K562 (cell line): Measurements from ENCODE around the gene JPT2. TPM values are rescaled to one million over a fixed set of nuclear protein-coding genes. Genes with fewer than 3 reads are reported as not detected.

Experiments
- CBX5 ChIP-seq: IDR thresholded peaks from 2 replicates; pipeline ENCODE4 v1.6.1; 2014; ENCODE audit warnings: low read depth, borderline replicate concordance
- CHAMP1 ChIP-seq: fragments of 450-650 bp; IDR thresholded peaks from 2 replicates; pipeline ENCODE4 v1.6.1; 2016; ENCODE audit warnings: mild to moderate bottlenecking
- GABPA ChIP-seq: fragments of 200-800 bp; sonication (Bioruptor generic); conservative IDR thresholded peaks from 2 replicates; pipeline ENCODE4 v1.6.1; 2016; ENCODE audit warnings: low read depth, missing genetic modification characterization, missing compliant biosample characterization
- GATAD2A ChIP-seq: fragments of 450-650 bp; IDR thresholded peaks from 2 replicates; pipeline ENCODE4 v1.6.1; 2017
- HMBOX1 ChIP-seq: sonication (generic); IDR thresholded peaks from 2 replicates; pipeline ENCODE4 v1.6.1; 2016
- HMGN3 ChIP-seq: IDR thresholded peaks from 2 replicates; pipeline ENCODE4 v1.6.1; 2011; ENCODE audit warnings: borderline replicate concordance, low read depth, mild to moderate bottlenecking, mixed read lengths, low read length; ENCODE audit not compliant: insufficient read length; ENCODE audit errors: extremely low read depth
- IFI16 ChIP-seq: fragments of 250-450 bp; sonication (Bioruptor Pico); IDR thresholded peaks from 2 replicates; pipeline ENCODE4 v2.1.2; 2022; ENCODE audit warnings: mild to moderate bottlenecking, inconsistent platforms
- LCOR ChIP-seq: sonication (generic); formaldehyde crosslinking; IDR thresholded peaks from 2 replicates; pipeline ENCODE4 v1.8.0; 2022; ENCODE audit warnings: mild to moderate bottlenecking, missing genetic modification reagents
- POLR2B ChIP-seq: fragments of 450-650 bp; IDR thresholded peaks from 2 replicates; pipeline ENCODE4 v1.6.1; 2018; ENCODE audit warnings: low read depth; ENCODE audit not compliant: partially characterized antibody
- POLR2G ChIP-seq: fragments of 200-400 bp; formaldehyde crosslinking; IDR thresholded peaks from 2 replicates; pipeline ENCODE4 v1.6.1; 2017; ENCODE audit warnings: low read depth, mild to moderate bottlenecking, antibody characterized with exemption, low read length, moderate library complexity
- RBM14 ChIP-seq: fragments of 200-400 bp; formaldehyde crosslinking; IDR thresholded peaks from 2 replicates; pipeline ENCODE4 v1.6.1; 2018; ENCODE audit warnings: low read depth, mild to moderate bottlenecking, low read length, moderate library complexity, borderline replicate concordance; ENCODE audit not compliant: insufficient read depth
- SIN3A ChIP-seq, 2 experiments: fragments of 150-350 bp in 1 of 2; IDR thresholded peaks; 2 replicates each; pipeline ENCODE4 v1.6.1; 2011 to 2016; ENCODE audit warnings: borderline replicate concordance in 2 of 2, low read depth in 2 of 2, low read length in 2 of 2, mild to moderate bottlenecking in 2 of 2, moderate library complexity in 2 of 2; ENCODE audit not compliant: control insufficient read depth in 1 of 2
- SMARCC2 ChIP-seq: fragments of 450-650 bp; IDR thresholded peaks from 2 replicates; pipeline ENCODE4 v1.6.1; 2017; ENCODE audit warnings: antibody characterized with exemption, moderate library complexity, mild to moderate bottlenecking, low read depth
- TAL1 ChIP-seq: fragments of 450-650 bp; IDR thresholded peaks from 2 replicates; pipeline ENCODE4 v1.6.1; 2016; ENCODE audit warnings: mild to moderate bottlenecking
- VEZF1 ChIP-seq: fragments of 200-800 bp; sonication (Bioruptor generic); IDR thresholded peaks from 2 replicates; pipeline ENCODE4 v1.6.1; 2017; ENCODE audit warnings: missing genetic modification characterization, missing compliant biosample characterization
- ZFPM2 ChIP-seq: fragments of 250-450 bp; sonication (Bioruptor Pico); IDR thresholded peaks from 2 replicates; pipeline ENCODE4 v1.5.1; 2022; ENCODE audit warnings: mild to moderate bottlenecking
- ZNF232 ChIP-seq: sonication (generic); formaldehyde crosslinking; IDR thresholded peaks from 2 replicates; pipeline ENCODE4 v1.8.0; 2022; ENCODE audit warnings: mild to moderate bottlenecking, missing genetic modification reagents
- ZNF24 ChIP-seq: fragments of 450-650 bp; IDR thresholded peaks from 2 replicates; pipeline ENCODE4 v1.6.1; 2016
- ZNF586 ChIP-seq: fragments of 450-650 bp; formaldehyde crosslinking; conservative IDR thresholded peaks from 2 replicates; pipeline ENCODE4 v1.4.0; 2020; ENCODE audit warnings: mild to moderate bottlenecking, moderate library complexity
- ZNF699 ChIP-seq: fragments of 250-450 bp; sonication (Bioruptor Pico); IDR thresholded peaks from 2 replicates; pipeline ENCODE4 v1.8.0; 2021; ENCODE audit warnings: mild to moderate bottlenecking, moderate library complexity; ENCODE audit not compliant: insufficient replicate concordance
- ZNF76 ChIP-seq: fragments of 250-450 bp; sonication (Bioruptor Pico); IDR thresholded peaks from 2 replicates; pipeline ENCODE4 v1.4.0; 2020; ENCODE audit warnings: mild to moderate bottlenecking, moderate library complexity, borderline replicate concordance
- ZNF79 ChIP-seq: fragments of 250-450 bp; sonication (Bioruptor Pico); IDR thresholded peaks from 2 replicates; pipeline ENCODE4 v1.4.0; 2020; ENCODE audit warnings: low read depth, mild to moderate bottlenecking, moderate library complexity
- polyA plus RNA-seq, 8 experiments: library from polyadenylated mRNA; depleted of rRNA in 4 of 8; stranded (reverse) in 5 of 8; unstranded in 3 of 8; fragments of >200 nt; fragmentation: Nextera tagmentation in 2 of 8; fragmentation: Illumina TruSeq in 1 of 8; extraction: Ambion mirVana in 2 of 8; extraction: Trizol in 1 of 8; gene quantifications; 2 replicates each; pipeline versions ENCODE4 v1.2.1 to v1.2.3, GENCODE V29; 2011 to 2014; ENCODE audit warnings: inconsistent platforms in 1 of 8, missing spikeins in 1 of 8
- total RNA-seq, 7 experiments: library from RNA; depleted of rRNA in 6 of 7; stranded (reverse); fragments of >200 nt in 6 of 7; fragmentation: Illumina TruSeq in 2 of 7; extraction: Trizol in 2 of 7; gene quantifications; 2 replicates each; pipeline versions ENCODE4 v1.2.1 to v1.2.3, GENCODE V29; 2011 to 2021; ENCODE audit warnings: low replicate concordance in 1 of 7

JPT2 gene
- total and polyA plus RNA-seq, 9 of the 15 experiments (the other 6 are each of a cell fraction or from before 2014, with no cell fraction given) = 25.5 to 133 (median 106) TPM

GRCh38 chr16:1705688-1706385 is 27.8 kb downstream of the JPT2 start, which contains the start of gene MAPK8IP3 (continued):
- TF ChIP-seq ZNF76 (CRISPR knock-in tag) (no peak), GABPA (tag) (peak; percentile 99), SMARCC2 (peak; percentile 4; the same call in 1 of the 2 replicates), HMGN3 (peak; percentile 93), ZNF699 (CRISPR knock-in tag) (no peak), HMBOX1 (no peak), ZNF79 (CRISPR knock-in tag) (no peak), POLR2B (peak; percentile 83), CBX5 (no peak), ZFPM2 (CRISPR knock-in tag) (no peak), ZNF232 (no peak), SIN3A (IDR thresholded peaks at IDR 0.05; ENCODE audit: borderline replicate concordance in 2 of 2, control insufficient read depth in 1 of 2, low read depth in 2 of 2, low read length in 2 of 2) (peak; percentile 26 to 71; a peak in 2 of 4 replicates), LCOR (CRISPR knock-in tag) (no peak), GATAD2A (no peak), RBM14 (no peak), VEZF1 (CRISPR knock-in tag) (peak; percentile 83), CHAMP1 (no peak), ZNF24 (peak; percentile 8), IFI16 (no peak), POLR2G (peak; percentile 96), ZNF586 (CRISPR knock-in tag) (no peak), TAL1 (no peak)
